Ectodermal cell (in vitro differentiated cells): ENCODE results near the gene ACER2.
A peak's percentile ranks its signal among the peaks of the same experiment; 100 is the strongest.

Experiments
- H3K27ac ChIP-seq: 2 replicates; pipeline ENCODE4 v1.7.0; 2013; ENCODE audit warnings: mild to moderate bottlenecking, low read depth, low read length; ENCODE audit not compliant: insufficient read depth, poor library complexity, severe bottlenecking
- H3K27me3 ChIP-seq: 2 replicates; pipeline ENCODE4 v1.7.0; 2013; ENCODE audit warnings: mild to moderate bottlenecking, low read length; ENCODE audit not compliant: insufficient read depth, control insufficient read depth, poor library complexity, severe bottlenecking
- H3K36me3 ChIP-seq: one replicate; pipeline ENCODE4 v1.7.0; 2013; ENCODE audit warnings: low read length; ENCODE audit not compliant: control insufficient read depth, insufficient read depth
- H3K4me1 ChIP-seq: one replicate; pipeline ENCODE4 v1.7.0; 2013; ENCODE audit warnings: low read length; ENCODE audit not compliant: control insufficient read depth, insufficient read depth
- H3K4me3 ChIP-seq: 2 replicates; pipeline ENCODE4 v1.7.0; 2013; ENCODE audit warnings: low read depth, low read length, control low read depth; ENCODE audit not compliant: insufficient read depth
- H3K9me3 ChIP-seq: 2 replicates; pipeline ENCODE4 v1.7.0; 2013; ENCODE audit warnings: mild to moderate bottlenecking, low read length, moderate library complexity; ENCODE audit not compliant: control insufficient read depth
- WGBS, 2 experiments: methylation state at CpG; one replicate each; pipeline ENCODE4 v1.1.7; 2013; ENCODE audit warnings: missing lambda C conversion rate in 2 of 2; 5-methylcytosine and 5-hydroxymethylcytosine counted together

Gene ACER2

GRCh38 chr9:19442240-19442639 lies 33.4 kb downstream of the ACER2 start:
- H3K27me3 ChIP-seq = no peaks in the 10 kb centered on the region
- 91 to 94% methylated on average over 9 of the region's 9 CpGs for WGBS, 2 experiments
- no peaks in the 10 kb centered on the region for H3K9me3 ChIP-seq
- H3K4me1 ChIP-seq = peaks cover 10% of the 10 kb centered on the region
- no peak overlapping the region for H3K4me3 ChIP-seq
- H3K27ac ChIP-seq = no peak overlapping the region
- H3K36me3 ChIP-seq = no peaks in the 10 kb centered on the region

- Histone ChIP-seq H3K4me1 (peaks cover 10% of the 10 kb centered on the region), H3K27ac (no peak overlapping the region), H3K36me3 (no peaks in the 10 kb centered on the region), H3K4me3 (no peak overlapping the region), H3K9me3 (no peaks in the 10 kb centered on the region), H3K27me3 (no peaks in the 10 kb centered on the region)
- 85 to 90% methylated on average over 2 of the region's 2 CpGs for WGBS, 2 experiments
Observed at GRCh38 chr9:19445452-19445851, 36.6 kb downstream of the ACER2 start.

GRCh38 chr9:19446361-19446861 lies 37.6 kb downstream of the ACER2 start:
- Histone ChIP-seq H3K4me3 (no peak overlapping the region), H3K4me1 (peaks cover 10% of the 10 kb centered on the region), H3K9me3 (no peaks in the 10 kb centered on the region), H3K27me3 (no peaks in the 10 kb centered on the region), H3K36me3 (no peaks in the 10 kb centered on the region), H3K27ac (no peak overlapping the region)
- WGBS, 2 experiments = 38 to 47% methylated on average over 7 of the region's 7 CpGs

GRCh38 chr9:19451240-19452087 lies 42.7 kb downstream of the ACER2 start:
- H3K27me3 ChIP-seq = no peaks in the 10 kb centered on the region
- H3K27ac ChIP-seq = no peak overlapping the region
- no peaks in the 10 kb centered on the region for H3K36me3 ChIP-seq
- no peaks in the 10 kb centered on the region for H3K9me3 ChIP-seq
- no peak overlapping the region for H3K4me3 ChIP-seq
- WGBS, 2 experiments = 94 to 95% methylated on average over 9 of the region's 9 CpGs
- peaks cover under 1% of the 10 kb centered on the region for H3K4me1 ChIP-seq

- no peak overlapping the region for H3K4me3 ChIP-seq
- H3K36me3 ChIP-seq = no peaks in the 10 kb centered on the region
- H3K4me1 ChIP-seq = peaks cover 9% of the 10 kb centered on the region
- 67% methylated on average over 3 of the region's 3 CpGs for WGBS, 2 experiments
- H3K27me3 ChIP-seq = no peaks in the 10 kb centered on the region
- H3K27ac ChIP-seq = no peak overlapping the region
- H3K9me3 ChIP-seq = no peaks in the 10 kb centered on the region
Observed at GRCh38 chr9:19456426-19456825, 47.6 kb downstream of the ACER2 start.

- no peaks in the 10 kb centered on the region for H3K9me3 ChIP-seq
- H3K36me3 ChIP-seq = no peaks in the 10 kb centered on the region
- H3K4me3 ChIP-seq = no peak overlapping the region
- no peaks in the 10 kb centered on the region for H3K27me3 ChIP-seq
- 40% methylated on average over 12 of the region's 12 CpGs for WGBS, 2 experiments
- H3K4me1 ChIP-seq = peaks cover 9% of the 10 kb centered on the region
- H3K27ac ChIP-seq = no peak overlapping the region
Observed at GRCh38 chr9:19456996-19457692, 48.3 kb downstream of the ACER2 start.

GRCh38 chr9:19457693-19458009 lies 48.8 kb downstream of the ACER2 start:
- Histone ChIP-seq H3K27ac (no peak overlapping the region), H3K9me3 (no peaks in the 10 kb centered on the region), H3K4me1 (peaks cover 9% of the 10 kb centered on the region), H3K27me3 (no peaks in the 10 kb centered on the region), H3K4me3 (no peak overlapping the region), H3K36me3 (no peaks in the 10 kb centered on the region)
- WGBS, 2 experiments = 18 to 47% methylated on average over 2 to 4 of the region's 5 CpGs

GRCh38 chr9:19460243-19460642 lies 51.4 kb downstream of the ACER2 start:
- Histone ChIP-seq H3K36me3 (no peaks in the 10 kb centered on the region), H3K27me3 (no peaks in the 10 kb centered on the region), H3K4me1 (peaks cover 9% of the 10 kb centered on the region), H3K9me3 (no peaks in the 10 kb centered on the region), H3K4me3 (no peak overlapping the region), H3K27ac (no peak overlapping the region)
- 85 to 90% methylated on average over 6 of the region's 6 CpGs for WGBS, 2 experiments

- peaks cover 9% of the 10 kb centered on the region for H3K4me1 ChIP-seq
- H3K27ac ChIP-seq = no peak overlapping the region
- no peaks in the 10 kb centered on the region for H3K27me3 ChIP-seq
- no peaks in the 10 kb centered on the region for H3K36me3 ChIP-seq
- 95 to 98% methylated on average over 20 to 26 of the region's 26 CpGs for WGBS, 2 experiments
- no peak overlapping the region for H3K4me3 ChIP-seq
- H3K9me3 ChIP-seq = no peaks in the 10 kb centered on the region
Observed at GRCh38 chr9:19461135-19461534, 52.3 kb downstream of the ACER2 start.

- WGBS, 2 experiments = 82 to 83% methylated on average over 23 of the region's 23 CpGs
- H3K4me3 ChIP-seq = peak overlapping the region; percentile 57
- H3K4me1 ChIP-seq = no peaks in the 10 kb centered on the region
- no peaks in the 10 kb centered on the region for H3K36me3 ChIP-seq
- H3K9me3 ChIP-seq = no peaks in the 10 kb centered on the region
- H3K27me3 ChIP-seq = no peaks in the 10 kb centered on the region
- no peak overlapping the region for H3K27ac ChIP-seq
Observed at GRCh38 chr9:19464061-19464763, 55.4 kb downstream of the ACER2 start.
